ENCODE data around the gene IRF2BP2. TPM values are rescaled to one million over a fixed set of nuclear protein-coding genes. Genes with fewer than 3 reads are reported as not detected.
"Not testable (repeated sequence)": the region's sequence is repeated elsewhere in the genome, so short reads cannot be mapped to it uniquely, and the experiment has no call there.

The IRF2BP2 gene
- total RNA-seq, 1 donor from 2014 or later = 83.3 TPM

GRCh38 chr1:234602334-234603220 lies 7.4 kb downstream of the IRF2BP2 start:
- peak; percentile 75 to 94 for DNase-seq (ENCODE audit: low read depth in 2 of 2)

GRCh38 chr1:234601301-234602017 lies 8.5 kb downstream of the IRF2BP2 start:
- DNase-seq (ENCODE audit: low read depth in 2 of 2) = peak in 1 of 2 donors; percentile 38

GRCh38 chr1:234600418-234601281 lies 9.3 kb downstream of the IRF2BP2 start:
- peak in 1 of 2 donors; percentile 61 for DNase-seq (ENCODE audit: low read depth in 2 of 2)

- peak in 1 of 2 donors; percentile 89 for DNase-seq (ENCODE audit: low read depth in 2 of 2)
Measured at GRCh38 chr1:234599617-234600417, 10.2 kb downstream of the IRF2BP2 start.

GRCh38 chr1:234598974-234599616 lies 10.9 kb downstream of the IRF2BP2 start:
- peak in 1 of 2 donors; percentile 21 for DNase-seq (ENCODE audit: low read depth in 2 of 2)

- DNase-seq (ENCODE audit: low read depth in 2 of 2) = peak in 1 of 2 donors; percentile 70
Measured at GRCh38 chr1:234597894-234598293, 12.1 kb downstream of the IRF2BP2 start.

GRCh38 chr1:234595899-234596298 lies 14.1 kb downstream of the IRF2BP2 start:
- no peak for DNase-seq (ENCODE audit: low read depth in 2 of 2)

- DNase-seq (ENCODE audit: low read depth in 2 of 2) = not testable (repeated sequence)
Measured at GRCh38 chr1:234594575-234594974, 15.4 kb downstream of the IRF2BP2 start.

GRCh38 chr1:234593771-234594504 lies 16.0 kb downstream of the IRF2BP2 start:
- DNase-seq (ENCODE audit: low read depth in 2 of 2) = no peak

GRCh38 chr1:234593109-234593508 lies 16.9 kb downstream of the IRF2BP2 start:
- DNase-seq (ENCODE audit: low read depth in 2 of 2) = no peak

GRCh38 chr1:234592240-234592639 lies 17.7 kb downstream of the IRF2BP2 start:
- DNase-seq (ENCODE audit: low read depth in 2 of 2) = no peak

GRCh38 chr1:234591131-234591530 lies 18.8 kb downstream of the IRF2BP2 start:
- DNase-seq (ENCODE audit: low read depth in 2 of 2) = no peak

GRCh38 chr1:234589854-234590620 lies 19.9 kb downstream of the IRF2BP2 start:
- no peak for DNase-seq (ENCODE audit: low read depth in 2 of 2)

- DNase-seq (ENCODE audit: low read depth in 2 of 2) = no peak
Measured at GRCh38 chr1:234589064-234589800, 20.7 kb downstream of the IRF2BP2 start.

- DNase-seq (ENCODE audit: low read depth in 2 of 2) = no peak
Measured at GRCh38 chr1:234588386-234588785, 21.6 kb downstream of the IRF2BP2 start.

GRCh38 chr1:234586892-234587485 lies 23.0 kb downstream of the IRF2BP2 start:
- no peak for DNase-seq (ENCODE audit: low read depth in 2 of 2)

GRCh38 chr1:234586304-234586703 lies 23.7 kb downstream of the IRF2BP2 start:
- DNase-seq (ENCODE audit: low read depth in 2 of 2) = no peak
